Measurements from ENCODE around the gene MOB3A.

The MOB3A gene

DNA sequence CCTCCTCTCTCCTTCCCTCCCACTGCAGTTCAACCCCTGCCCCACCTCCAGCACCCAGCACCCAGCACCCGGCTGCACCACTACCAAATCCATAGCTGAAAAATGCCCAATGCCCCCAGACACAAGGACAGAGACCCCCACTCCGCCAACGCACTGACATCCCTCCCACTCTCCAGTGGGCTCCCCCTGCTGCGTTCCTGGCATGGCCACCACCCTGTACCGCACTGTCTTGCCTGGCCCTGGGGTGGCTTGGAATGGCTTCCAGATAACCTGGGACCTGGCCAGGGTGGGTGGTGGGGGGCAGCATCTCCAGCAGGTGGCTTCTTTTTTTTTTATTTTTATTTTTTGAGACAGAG, 39.3 kb downstream of the MOB3A start:
- DNase-seq: no peak

- peak; percentile 25 for DNase-seq
Measured at GRCh38 chr19:2055931-2056836, 39.9 kb downstream of the MOB3A start.

GRCh38 chr19:2054763-2055162, 41.4 kb downstream of the MOB3A start:
- DNase-seq: no peak

DNA sequence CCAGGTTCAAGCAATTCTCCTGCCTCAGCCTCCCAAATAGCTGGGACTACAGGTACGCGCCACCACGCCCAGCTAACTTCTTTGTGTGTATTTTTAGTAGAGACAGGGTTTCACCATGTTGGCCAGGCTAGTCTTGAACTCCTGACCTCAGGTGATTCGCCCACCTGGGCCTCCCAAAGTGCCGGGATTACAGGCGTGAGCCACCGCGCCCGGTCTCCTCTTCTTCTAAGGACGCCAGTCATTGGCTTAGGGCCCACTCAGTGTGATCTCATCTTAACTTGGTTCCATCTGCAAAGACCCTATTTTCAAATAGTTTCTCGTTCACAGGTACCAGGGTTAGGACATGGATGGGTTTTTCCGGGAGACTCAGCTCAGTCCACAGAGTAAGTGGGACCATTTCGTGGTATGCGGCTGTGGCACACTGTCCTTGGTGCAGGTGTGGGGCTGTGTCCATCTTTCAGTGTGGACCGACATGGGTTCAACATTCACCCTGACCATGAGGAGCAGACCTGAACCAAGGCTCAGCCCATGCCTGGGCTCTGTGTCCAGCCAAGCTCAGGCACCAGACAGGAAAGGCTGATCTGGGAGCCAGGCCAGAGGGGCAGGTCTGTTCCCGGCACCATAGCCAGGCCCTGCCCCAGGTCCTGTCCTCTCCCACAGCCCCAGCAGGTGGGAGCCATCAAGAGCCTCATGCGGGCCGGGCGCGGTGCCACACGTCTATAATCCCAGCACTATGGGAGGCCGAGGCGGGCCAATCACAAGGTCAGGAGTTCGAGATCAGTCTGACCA, 42.3 kb downstream of the MOB3A start:
- DNase-seq: no peak

DNA sequence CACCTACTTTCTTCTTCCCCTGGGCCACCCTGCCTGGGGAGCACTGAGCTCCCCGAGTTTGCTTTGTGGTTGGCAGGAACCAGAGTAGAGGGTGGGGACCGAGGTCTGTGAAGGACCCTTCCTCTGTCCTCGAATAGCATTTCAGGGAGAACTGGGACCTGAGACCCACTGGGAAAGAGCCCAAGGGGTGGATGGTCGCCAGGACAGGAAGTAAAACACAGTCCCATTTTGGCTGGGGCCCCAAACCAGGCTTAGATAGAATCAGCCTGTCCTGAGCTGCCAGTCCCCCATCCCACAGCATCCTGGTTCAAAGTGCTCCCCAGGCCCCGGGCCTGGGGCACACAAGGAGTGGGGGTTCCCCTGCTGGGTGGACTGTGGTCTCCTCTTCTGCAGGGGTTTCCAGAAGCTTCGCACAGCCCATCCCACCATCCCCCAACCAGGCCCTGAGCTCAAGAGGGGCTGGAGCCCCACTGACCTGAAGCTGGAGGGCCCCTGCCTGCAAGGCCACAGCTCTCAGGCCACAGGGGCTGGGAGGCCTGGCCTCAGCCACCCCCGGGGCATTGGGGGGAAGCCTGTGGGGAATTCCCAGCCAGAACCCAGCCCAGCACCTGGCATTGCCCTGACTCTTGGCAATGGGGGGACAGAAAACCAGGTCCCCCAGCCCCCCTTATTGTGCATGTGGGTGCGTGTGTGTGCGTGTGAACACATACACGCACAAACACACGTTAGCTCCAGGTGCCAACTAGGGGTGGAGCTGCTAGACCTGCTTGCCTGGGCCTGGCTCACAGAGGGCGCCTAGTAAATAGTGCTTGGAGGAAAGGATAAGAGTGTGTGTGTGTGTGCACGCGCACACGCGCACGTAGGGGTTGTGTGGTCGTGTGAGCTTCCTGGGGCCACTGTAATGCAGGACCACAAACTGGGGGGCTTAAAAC, 44.1 kb downstream of the MOB3A start:
- DNase-seq: no peak

GRCh38 chr19:2050991-2051772, 44.9 kb downstream of the MOB3A start, which contains the start of gene MKNK2:
TSS of gene MKNK2 (minus strand) at chr19:2051244. CDS start at chr19:2050851, 393 bp downstream.
- DNase-seq: peak; percentile 69

- no peak for DNase-seq
Measured at GRCh38 chr19:2050349-2050990, 45.7 kb downstream of the MOB3A start.

DNA sequence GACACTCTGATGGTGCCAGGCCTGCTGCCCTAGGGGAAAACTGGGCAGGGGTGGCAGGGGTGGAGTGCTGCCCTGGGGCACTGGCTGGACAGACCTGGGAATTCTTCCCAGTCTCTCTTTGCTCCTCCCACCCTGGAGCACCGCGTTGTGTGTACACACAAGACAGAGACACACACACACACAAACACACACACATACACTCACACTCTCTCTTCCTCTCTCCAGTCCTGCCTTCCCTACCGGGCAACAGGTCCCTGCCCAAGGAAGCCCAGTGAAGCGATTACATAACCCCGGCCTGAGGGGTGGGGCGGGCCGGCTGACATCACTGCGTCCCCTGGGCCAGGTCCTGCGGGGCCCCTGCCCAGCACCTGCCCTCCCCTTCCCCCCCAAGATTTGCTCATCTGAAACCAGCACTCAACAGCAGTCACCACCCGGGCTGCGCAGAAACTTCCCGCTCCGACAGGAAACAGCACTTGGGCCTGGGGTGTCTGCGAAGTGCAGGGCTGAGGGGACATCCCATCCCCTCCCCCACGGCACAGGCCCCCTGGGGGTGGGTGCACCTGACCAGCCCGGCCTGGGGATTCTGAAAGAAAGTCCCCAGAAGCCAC, 46.3 kb downstream of the MOB3A start:
- DNase-seq: peak; percentile 49

- DNase-seq: no peak
Measured at GRCh38 chr19:2048959-2049740, 47.0 kb downstream of the MOB3A start.

GRCh38 chr19:2048104-2048958, 47.8 kb downstream of the MOB3A start:
- DNase-seq: no peak

DNA sequence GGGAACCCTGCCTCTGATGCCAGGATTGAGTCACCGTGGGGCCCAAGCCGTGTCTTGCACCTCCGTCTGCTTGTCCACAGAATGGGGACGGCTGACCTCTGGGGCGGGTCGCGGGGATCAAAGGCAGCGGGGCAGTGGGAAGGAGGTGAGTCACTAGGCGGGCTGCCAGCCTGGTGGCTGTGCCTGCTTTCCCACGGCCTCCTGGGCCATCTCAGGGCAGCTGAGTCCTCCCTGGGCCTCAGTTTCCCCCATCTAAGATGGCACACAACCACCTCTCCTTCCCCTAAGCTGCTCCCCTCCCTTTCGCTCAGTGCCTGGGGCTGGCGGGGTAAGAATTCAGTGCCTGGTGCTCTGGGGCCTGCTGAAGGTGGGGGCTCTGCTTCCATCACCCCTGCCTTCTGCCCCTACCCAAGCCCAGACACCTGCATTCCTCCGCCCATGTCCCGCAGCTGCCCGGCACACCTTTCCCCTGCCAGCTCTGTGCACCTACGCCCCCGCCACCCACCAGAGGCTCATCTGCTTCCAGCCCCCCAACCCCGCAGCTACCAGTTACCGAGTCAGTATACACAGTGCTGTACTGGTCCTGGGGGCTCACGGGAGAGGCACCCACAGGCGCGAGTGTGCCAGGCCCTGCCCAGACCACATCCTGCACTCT, 48.5 kb downstream of the MOB3A start:
- no peak for DNase-seq

DNA sequence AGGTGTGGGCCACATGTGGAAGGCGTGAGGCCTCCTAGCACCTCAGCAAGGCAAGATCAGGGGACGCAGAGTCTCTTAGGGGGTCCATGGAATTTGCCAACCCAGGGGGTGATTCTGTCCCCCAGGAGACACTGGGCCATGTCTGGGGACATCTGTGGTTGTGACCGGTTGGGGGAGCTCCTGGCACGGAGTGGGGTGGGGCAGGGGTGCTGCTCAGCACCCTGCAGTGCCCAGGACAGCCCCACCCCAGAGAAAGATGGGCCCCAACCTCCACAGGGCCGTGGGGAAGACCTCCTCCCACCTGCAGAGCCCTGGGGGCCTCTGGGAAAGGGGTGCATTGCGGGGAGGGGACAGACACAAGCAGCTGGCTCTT, 49.1 kb downstream of the MOB3A start:
- DNase-seq: no peak

GRCh38 chr19:2046046-2046907, 49.8 kb downstream of the MOB3A start:
- DNase-seq: no peak

GRCh38 chr19:2045501-2046045, 50.6 kb downstream of the MOB3A start:
- no peak for DNase-seq

DNA sequence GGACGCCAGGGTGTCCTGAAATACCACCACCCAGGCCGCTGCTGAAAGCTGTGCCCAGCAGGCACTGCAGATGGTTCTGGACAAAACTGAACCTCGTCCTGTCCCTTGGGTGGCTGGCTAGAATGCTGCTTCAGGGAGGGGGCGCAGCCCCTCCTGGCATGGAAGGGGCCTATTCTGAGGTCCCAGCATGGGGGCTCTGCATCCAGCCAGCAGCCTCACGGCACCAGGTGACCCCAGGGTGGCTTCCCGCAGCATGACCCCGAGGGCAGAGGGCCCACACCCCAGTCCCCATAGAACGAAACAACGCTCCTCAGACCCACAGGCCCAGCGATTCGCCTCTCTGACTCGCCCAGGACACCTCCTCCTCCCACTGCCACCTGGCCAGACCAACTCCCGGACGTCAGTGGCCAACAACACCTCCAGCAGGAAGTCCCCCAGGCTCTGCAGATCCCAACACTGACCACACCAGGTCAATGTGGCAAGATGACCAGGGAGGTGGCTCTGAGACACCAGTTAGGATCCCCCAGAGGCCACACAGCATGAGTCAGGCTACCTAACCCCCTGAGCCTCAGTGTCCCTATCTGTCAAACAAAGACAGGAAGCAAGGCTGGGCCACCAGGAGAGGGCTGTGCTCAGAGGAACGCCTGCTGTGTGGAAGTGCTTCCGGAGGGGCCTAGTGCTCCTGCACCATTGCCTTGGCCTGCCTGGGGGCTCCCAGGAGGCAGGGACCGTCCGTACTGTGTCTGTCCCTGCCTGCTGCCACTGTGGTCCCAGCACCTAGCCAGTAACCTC, 51.2 kb downstream of the MOB3A start:
- DNase-seq: no peak

DNA sequence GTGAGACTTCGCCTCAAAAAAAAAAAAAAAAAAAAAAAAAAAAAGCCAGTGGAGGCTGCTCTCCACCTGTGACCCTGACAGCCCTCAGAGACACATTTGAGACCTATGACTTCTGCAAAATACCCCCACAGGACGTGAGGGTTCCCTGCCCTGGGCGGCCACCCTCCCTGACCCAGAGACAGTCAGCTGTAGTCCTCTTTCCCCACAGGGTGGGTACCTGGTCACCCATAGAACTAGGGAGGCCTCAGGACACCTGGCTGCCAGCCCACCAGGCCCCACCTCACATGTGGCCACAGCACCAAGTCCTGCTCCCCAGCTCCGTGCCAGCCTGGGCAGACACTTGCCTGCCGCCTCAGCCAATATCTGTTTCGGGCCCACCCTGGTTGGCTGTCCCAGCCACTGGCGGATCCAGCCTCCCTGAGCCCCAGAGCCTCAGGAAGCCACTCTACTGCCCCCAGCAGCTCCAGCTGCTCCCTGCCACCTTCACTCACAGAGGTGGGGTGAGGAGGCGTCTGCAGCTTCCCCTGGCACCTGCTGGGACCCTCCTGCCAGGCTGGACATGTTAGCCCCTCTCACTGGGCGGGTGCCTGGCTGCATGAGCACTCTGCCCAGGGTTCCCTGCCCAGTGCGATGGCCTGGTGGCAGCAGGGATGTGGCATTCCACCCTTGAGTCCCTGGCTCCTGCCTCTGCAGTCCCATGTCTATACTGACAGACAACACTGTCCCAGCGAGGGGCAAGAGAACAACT, 52.0 kb downstream of the MOB3A start:
- no peak for DNase-seq
